Peyer's patch (tissue), 4 donors: ENCODE data around the gene COL27A1.

Experiments
- CTCF ChIP-seq, 6 experiments: fragments of 450-650 bp in 4 of 6; fragments of 200-600 bp in 2 of 6; sonication (generic) in 1 of 6; IDR thresholded peaks; one replicate each; pipeline ENCODE4 v1.5.1; 2017 to 2019; ENCODE audit warnings: antibody characterized with exemption in 6 of 6, mild to moderate bottlenecking in 3 of 6, moderate library complexity in 1 of 6
- POLR2A ChIP-seq, 2 donors: fragments of 450-650 bp; IDR thresholded peaks; one replicate each; pipeline ENCODE4 v1.5.1; 2017; ENCODE audit warnings: antibody characterized with exemption in 2 of 2, mild to moderate bottlenecking in 2 of 2, moderate library complexity in 2 of 2

DNA sequence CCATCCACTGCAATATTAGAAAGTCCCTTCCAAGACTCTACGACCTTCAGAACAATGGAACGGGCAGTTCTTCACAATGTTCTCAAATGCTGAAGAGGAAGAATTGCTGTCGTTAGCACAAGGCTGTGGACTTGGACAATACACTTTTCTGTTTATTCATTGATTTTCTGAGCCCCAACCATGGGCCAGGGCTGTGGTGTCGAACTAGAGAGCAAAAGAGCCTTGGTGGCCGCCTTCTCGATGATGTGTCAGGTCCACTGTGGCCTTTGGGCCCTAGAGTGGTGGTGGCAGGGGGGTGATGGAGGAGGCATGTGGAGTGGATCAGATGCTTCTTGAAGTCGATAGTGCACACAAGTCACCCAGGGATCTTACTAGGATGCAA, 37.7 kb upstream of the COL27A1 start:
- TF ChIP-seq POLR2A (IDR thresholded peaks at IDR 0.05) (no peak), CTCF (IDR thresholded peaks at IDR 0.05) (no peak)
